BE2C (cell line): Measurements from ENCODE around the gene CRKL.
"Not testable (repeated sequence)": the region's sequence is repeated elsewhere in the genome, so short reads cannot be mapped to it uniquely, and the experiment has no call there.

Experiments used
- DNase-seq: peaks from one replicate; pipeline ENCODE4 v3.0.0-alpha.2; 2020
- H3K27me3 ChIP-seq: fragments of 250-450 bp; sonication (Bioruptor Pico); 2 replicates; pipeline ENCODE4 v1.5.1; 2020; ENCODE audit warnings: mild to moderate bottlenecking
- H3K36me3 ChIP-seq: fragments of 250-450 bp; sonication (Bioruptor Pico); 2 replicates; pipeline ENCODE4 v1.5.1; 2020; ENCODE audit warnings: mild to moderate bottlenecking
- H3K4me1 ChIP-seq: fragments of 250-450 bp; sonication (Bioruptor Pico); 2 replicates; pipeline ENCODE4 v1.5.1; 2020
- H3K4me3 ChIP-seq: 2 replicates; pipeline ENCODE4 v1.5.1; 2011; ENCODE audit warnings: low read depth, low read length
- H3K9me3 ChIP-seq: fragments of 250-450 bp; sonication (Bioruptor Pico); 2 replicates; pipeline ENCODE4 v1.5.1; 2020
- TF ChIP-seq, protein P1 (sequence below): IDR thresholded peaks from 2 replicates; pipeline ENCODE4 v1.5.1; 2012; ENCODE audit warnings: mild to moderate bottlenecking, low read depth, low read length

The CRKL gene

DNA sequence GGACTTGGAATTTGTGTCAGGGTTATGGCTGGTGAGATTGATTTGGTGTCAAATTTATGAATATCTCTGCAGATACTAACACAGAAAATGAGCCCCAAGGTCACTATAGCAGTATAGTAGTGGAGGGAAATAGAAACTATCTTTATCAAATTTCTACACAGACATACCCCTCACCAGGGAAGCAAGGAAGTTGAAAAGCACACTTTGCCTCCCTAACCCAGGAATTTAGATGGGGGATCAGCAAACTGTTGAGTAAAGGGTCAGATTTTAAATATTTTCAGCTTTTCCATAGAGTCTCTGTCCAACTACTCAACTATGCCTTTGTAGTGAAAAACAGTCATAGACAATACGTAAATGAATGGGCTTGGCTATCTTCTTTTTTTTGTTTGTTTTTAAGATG, 12.8 kb downstream of the CRKL start:
- no peak for DNase-seq
- Histone ChIP-seq H3K27me3 (no peaks in the 10 kb centered on the region), H3K36me3 (peaks cover 52% of the 10 kb centered on the region), H3K4me3 (no peak overlapping the region), H3K4me1 (no peaks in the 10 kb centered on the region), H3K9me3 (no peaks in the 10 kb centered on the region)
- TF ChIP-seq, protein P1, sequence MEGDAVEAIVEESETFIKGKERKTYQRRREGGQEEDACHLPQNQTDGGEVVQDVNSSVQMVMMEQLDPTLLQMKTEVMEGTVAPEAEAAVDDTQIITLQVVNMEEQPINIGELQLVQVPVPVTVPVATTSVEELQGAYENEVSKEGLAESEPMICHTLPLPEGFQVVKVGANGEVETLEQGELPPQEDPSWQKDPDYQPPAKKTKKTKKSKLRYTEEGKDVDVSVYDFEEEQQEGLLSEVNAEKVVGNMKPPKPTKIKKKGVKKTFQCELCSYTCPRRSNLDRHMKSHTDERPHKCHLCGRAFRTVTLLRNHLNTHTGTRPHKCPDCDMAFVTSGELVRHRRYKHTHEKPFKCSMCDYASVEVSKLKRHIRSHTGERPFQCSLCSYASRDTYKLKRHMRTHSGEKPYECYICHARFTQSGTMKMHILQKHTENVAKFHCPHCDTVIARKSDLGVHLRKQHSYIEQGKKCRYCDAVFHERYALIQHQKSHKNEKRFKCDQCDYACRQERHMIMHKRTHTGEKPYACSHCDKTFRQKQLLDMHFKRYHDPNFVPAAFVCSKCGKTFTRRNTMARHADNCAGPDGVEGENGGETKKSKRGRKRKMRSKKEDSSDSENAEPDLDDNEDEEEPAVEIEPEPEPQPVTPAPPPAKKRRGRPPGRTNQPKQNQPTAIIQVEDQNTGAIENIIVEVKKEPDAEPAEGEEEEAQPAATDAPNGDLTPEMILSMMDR: no peak

DNA sequence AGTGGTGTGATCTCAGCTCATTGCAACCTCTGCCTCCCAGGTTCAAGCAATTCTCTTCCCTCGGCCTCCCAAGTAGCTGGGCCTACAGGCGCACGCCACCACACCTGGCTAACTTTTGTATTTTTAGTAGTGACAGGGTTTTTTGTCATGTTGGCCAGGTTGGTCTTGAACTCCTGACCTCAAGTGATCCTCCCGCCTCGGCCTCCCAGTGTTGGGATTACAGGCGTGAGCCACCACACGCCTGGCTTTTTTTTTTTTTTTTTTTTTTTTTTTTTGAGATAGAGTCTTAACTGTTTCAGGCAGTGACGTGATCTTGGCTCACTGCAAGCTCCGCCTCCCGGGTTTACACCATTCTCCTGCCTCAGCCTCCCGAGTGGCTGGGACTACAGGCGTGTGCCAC, 13.2 kb downstream of the CRKL start:
- not testable (repeated sequence) for H3K4me3 ChIP-seq, H3K9me3 ChIP-seq, H3K27me3 ChIP-seq, H3K4me1 ChIP-seq, DNase-seq
- peaks cover 54% of the 10 kb centered on the region for H3K36me3 ChIP-seq

- Histone ChIP-seq H3K9me3 (no peaks in the 10 kb centered on the region), H3K4me3 (no peak overlapping the region), H3K4me1 (no peaks in the 10 kb centered on the region), H3K27me3 (no peaks in the 10 kb centered on the region), H3K36me3 (peaks cover 61% of the 10 kb centered on the region)
- TF ChIP-seq, protein P1: no peak
- no peak for DNase-seq
Measured at GRCh38 chr22:20931126-20931654, 14.0 kb downstream of the CRKL start.

DNA sequence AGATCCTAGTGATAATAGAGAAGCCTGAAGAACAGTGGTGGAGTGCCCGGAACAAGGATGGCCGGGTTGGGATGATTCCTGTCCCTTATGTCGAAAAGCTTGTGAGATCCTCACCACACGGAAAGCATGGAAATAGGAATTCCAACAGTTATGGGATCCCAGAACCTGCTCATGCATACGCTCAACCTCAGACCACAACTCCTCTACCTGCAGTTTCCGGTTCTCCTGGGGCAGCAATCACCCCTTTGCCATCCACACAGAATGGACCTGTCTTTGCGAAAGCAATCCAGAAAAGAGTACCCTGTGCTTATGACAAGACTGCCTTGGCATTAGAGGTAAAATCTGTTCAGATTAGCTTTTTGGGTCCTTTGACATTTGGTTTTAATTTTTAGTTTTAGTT, 16.7 kb downstream of the CRKL start:
- TF ChIP-seq, protein P1: no peak
- no peak overlapping the region for H3K4me3 ChIP-seq
- H3K36me3 ChIP-seq: peaks cover 78% of the 10 kb centered on the region
- H3K9me3 ChIP-seq: no peaks in the 10 kb centered on the region
- DNase-seq: no peak
- no peaks in the 10 kb centered on the region for H3K4me1 ChIP-seq
- H3K27me3 ChIP-seq: no peaks in the 10 kb centered on the region

GRCh38 chr22:20935049-20935448, 17.8 kb downstream of the CRKL start:
- not testable (repeated sequence) for H3K27me3 ChIP-seq

DNA sequence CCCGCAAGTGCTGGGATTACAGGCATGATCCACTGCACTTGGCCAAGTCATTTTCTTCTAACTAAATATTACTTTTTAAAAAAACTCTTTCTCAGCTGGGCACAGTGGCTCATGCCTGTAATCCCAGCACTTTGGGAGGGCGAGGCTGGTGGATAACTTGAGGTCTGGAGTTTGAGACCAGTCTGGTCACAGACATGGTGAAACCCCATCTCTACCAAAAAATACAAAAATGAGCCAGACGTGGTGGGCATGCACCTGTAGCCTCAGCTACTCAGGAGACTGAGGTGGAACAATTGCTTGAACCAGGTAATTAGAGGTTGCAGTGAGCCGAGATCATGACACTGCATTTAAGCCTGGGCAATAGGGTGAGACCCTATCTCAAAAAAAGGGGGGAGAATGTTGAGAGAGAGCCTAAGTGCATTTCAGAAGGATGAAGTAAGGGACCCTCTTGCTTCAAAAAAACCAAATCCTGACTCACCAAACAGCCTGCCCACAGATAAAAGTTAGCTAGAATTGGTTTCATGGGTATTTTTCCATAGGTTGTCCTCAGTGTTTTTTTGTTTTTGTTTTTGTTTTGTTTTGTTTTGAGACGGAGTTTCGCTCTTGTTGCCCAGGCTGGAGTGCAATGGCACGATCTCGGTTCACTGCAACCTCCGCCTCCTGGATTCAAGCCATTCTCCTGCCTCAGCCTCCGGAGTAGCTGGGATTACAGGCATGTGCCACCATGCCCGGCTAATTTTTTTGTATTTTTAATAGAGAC, 18.8 kb downstream of the CRKL start:
- not testable (repeated sequence) for DNase-seq, H3K4me3 ChIP-seq, H3K27me3 ChIP-seq, H3K4me1 ChIP-seq, H3K9me3 ChIP-seq
- H3K36me3 ChIP-seq: peaks cover 79% of the 10 kb centered on the region

More at GRCh38 chr22:20935049-20935448, 17.8 kb downstream of the CRKL start:
- H3K4me3 ChIP-seq, H3K9me3 ChIP-seq, DNase-seq, H3K4me1 ChIP-seq: not testable (repeated sequence)
- peaks cover 77% of the 10 kb centered on the region for H3K36me3 ChIP-seq

DNA sequence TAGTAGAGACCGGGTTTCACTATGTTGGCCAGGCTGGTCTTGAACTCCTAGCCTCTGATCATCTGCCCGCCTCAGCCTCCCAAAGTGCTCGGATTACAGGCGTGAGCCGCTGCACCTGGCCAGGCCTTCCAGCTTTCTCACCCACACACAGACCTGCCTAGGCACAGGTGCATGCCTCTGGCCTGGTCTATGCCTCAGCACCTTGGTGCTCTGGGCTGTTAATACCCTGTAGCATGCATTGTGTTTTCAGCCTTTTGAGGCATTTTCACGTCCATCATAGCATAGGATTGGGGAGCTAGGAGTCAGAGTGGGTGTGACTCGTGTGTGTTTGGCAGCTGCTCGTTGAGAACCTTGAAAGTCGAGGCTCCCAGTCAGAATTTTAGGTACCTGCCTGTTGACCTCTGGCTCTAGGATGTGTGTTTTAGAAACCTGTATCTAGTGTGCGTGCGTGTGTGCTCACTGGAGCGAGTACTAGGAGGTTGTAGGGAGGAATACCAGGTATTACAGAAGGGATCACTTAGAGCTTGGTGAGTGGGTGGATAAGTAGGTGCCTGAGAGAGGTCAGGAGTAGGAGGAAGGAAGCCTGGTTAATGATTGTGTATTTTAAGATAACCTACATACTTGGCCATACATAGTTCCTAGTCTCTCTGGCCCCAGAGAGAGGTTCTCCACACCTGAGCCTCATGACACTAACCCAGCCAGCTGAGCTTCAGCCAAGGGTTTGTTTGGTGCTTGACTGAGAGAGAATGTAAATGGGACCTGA, 20.0 kb downstream of the CRKL start:
- peaks cover 76% of the 10 kb centered on the region for H3K36me3 ChIP-seq
- H3K4me3 ChIP-seq: no peak overlapping the region
- no peaks in the 10 kb centered on the region for H3K4me1 ChIP-seq
- no peak for DNase-seq
- TF ChIP-seq, protein P1: no peak
- no peaks in the 10 kb centered on the region; the same call in 1 of the 2 replicates for H3K9me3 ChIP-seq
- H3K27me3 ChIP-seq: no peaks in the 10 kb centered on the region
